Lower leg skin (tissue), 4 donors: Measurements from ENCODE around the gene VPS52. TPM values are rescaled to one million over a fixed set of nuclear protein-coding genes. Genes with fewer than 3 reads are reported as not detected.
A peak's percentile ranks its signal among the peaks of the same experiment; 100 is the strongest.

Experiments used
- DNase-seq, 2 donors: peaks; one replicate each; pipeline ENCODE4 v3.0.0-alpha.2; 2019; ENCODE audit warnings: low spot score in 2 of 2
- H3K4me3 ChIP-seq: fragments of 200-600 bp; sonication (generic); 2 replicates; pipeline ENCODE4 v1.5.1; 2017; ENCODE audit warnings: mild to moderate bottlenecking, low read depth; ENCODE audit not compliant: poor library complexity, severe bottlenecking
- POLR2A ChIP-seq, 2 donors: fragments of 450-650 bp; IDR thresholded peaks; one replicate each; pipeline ENCODE4 v1.6.1; 2016 to 2017; ENCODE audit warnings: antibody characterized with exemption in 2 of 2, mild to moderate bottlenecking in 1 of 2, moderate library complexity in 1 of 2
- WGBS, 2 donors: methylation state at CpG; one replicate each; pipeline ENCODE4 v1.1.5; 2018; 5-methylcytosine and 5-hydroxymethylcytosine counted together
- intact Hi-C: fragments of 100-400 bp; cut with DNase I; formaldehyde crosslinking; loops from one replicate; pipeline ENCODE4 v1.15.0; 2023; ENCODE audit warnings: low total_unique reads
- total RNA-seq, 4 donors: library from RNA; depleted of rRNA; stranded (reverse); fragments of >200 nt; gene quantifications; one replicate each; pipeline ENCODE4 v1.1.0, GENCODE V29; 2016
- TF ChIP-seq, protein P1 (sequence below), 3 donors: fragments of 450-650 bp; IDR thresholded peaks; one replicate each; pipeline ENCODE4 v1.5.1; 2016; ENCODE audit warnings: antibody characterized with exemption in 3 of 3, mild to moderate bottlenecking in 3 of 3, moderate library complexity in 2 of 3

VPS52 gene
- total RNA-seq, 4 donors from 2014 or later = 33.3 to 51.0 (median 44.4) TPM

DNA sequence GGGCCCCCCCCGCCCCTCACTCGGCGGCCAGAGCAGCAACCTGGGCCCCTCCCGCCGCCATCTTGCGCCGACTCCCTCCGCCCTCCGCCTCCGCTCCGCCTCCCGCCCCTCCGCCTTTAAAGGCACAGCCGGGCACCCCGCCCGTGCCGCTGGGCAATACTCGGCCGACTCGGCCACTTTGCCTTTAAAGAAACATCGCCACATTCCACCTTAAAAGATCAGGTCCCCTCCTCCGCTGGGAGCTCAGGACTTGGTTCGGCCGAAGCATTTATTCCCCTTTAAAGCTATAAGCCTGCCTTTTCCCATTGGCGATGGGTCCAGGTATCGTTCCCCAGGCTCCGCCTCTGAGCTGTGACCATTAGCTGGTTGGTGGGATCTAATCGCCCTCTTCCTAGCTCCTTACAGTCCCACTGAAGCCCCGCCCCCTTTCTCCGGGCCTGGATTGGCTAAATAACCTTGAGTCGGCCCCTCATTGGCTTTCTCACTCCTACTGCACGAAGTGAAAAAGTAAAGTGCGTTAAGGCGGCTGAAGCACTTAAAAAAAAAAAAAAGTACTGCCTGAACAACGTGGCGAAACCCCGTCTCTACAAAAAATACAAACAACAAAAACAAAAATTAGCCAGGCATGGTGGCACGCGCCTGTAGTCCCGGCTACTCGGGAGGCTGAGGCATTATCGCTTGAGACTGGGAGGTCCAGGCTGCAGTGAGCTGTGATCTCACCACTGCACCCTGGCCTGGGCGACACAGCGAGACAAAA, 46.2 kb upstream of the VPS52 start, which contains the start of gene ZBTB22:
ZBTB22 (minus strand) TSS at position 76 of the 757 bp plus-strand sequence. CDS start 828 bp downstream, outside the sequence.
- DNase-seq = peak; percentile 99 to 100
- 1% methylated on average over 40 to 41 of the region's 44 CpGs for WGBS, 2 donors
- no peak within 1 kb of the TSS for H3K4me3 ChIP-seq
- intact Hi-C loops = no loop called here
- TF ChIP-seq, protein P1, sequence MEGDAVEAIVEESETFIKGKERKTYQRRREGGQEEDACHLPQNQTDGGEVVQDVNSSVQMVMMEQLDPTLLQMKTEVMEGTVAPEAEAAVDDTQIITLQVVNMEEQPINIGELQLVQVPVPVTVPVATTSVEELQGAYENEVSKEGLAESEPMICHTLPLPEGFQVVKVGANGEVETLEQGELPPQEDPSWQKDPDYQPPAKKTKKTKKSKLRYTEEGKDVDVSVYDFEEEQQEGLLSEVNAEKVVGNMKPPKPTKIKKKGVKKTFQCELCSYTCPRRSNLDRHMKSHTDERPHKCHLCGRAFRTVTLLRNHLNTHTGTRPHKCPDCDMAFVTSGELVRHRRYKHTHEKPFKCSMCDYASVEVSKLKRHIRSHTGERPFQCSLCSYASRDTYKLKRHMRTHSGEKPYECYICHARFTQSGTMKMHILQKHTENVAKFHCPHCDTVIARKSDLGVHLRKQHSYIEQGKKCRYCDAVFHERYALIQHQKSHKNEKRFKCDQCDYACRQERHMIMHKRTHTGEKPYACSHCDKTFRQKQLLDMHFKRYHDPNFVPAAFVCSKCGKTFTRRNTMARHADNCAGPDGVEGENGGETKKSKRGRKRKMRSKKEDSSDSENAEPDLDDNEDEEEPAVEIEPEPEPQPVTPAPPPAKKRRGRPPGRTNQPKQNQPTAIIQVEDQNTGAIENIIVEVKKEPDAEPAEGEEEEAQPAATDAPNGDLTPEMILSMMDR (IDR thresholded peaks at IDR 0.05) = no peak

DNA sequence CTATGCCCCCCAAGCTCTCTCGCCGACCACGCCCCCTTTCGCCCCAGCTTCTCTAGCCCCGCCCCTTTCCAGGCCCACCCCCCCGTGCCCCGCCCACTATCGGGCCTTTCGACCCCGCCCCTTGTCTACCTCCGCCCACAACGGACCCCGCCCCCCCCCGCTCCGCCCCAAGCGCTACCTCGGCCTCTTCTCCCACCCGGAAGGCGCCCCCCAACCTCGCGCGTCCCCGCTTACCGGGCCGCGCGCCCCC, 45.7 kb upstream of the VPS52 start:
- TF ChIP-seq, protein P1 (IDR thresholded peaks at IDR 0.05) = no peak
- no peak for TF ChIP-seq POLR2A (IDR thresholded peaks at IDR 0.05)
- H3K4me3 ChIP-seq = no peak overlapping the region
- 1 to 2% methylated on average over 10 to 16 of the region's 27 CpGs for WGBS, 2 donors
- peak in 1 of 2 donors; percentile 92 for DNase-seq
- intact Hi-C loops = no loop called here

DNA sequence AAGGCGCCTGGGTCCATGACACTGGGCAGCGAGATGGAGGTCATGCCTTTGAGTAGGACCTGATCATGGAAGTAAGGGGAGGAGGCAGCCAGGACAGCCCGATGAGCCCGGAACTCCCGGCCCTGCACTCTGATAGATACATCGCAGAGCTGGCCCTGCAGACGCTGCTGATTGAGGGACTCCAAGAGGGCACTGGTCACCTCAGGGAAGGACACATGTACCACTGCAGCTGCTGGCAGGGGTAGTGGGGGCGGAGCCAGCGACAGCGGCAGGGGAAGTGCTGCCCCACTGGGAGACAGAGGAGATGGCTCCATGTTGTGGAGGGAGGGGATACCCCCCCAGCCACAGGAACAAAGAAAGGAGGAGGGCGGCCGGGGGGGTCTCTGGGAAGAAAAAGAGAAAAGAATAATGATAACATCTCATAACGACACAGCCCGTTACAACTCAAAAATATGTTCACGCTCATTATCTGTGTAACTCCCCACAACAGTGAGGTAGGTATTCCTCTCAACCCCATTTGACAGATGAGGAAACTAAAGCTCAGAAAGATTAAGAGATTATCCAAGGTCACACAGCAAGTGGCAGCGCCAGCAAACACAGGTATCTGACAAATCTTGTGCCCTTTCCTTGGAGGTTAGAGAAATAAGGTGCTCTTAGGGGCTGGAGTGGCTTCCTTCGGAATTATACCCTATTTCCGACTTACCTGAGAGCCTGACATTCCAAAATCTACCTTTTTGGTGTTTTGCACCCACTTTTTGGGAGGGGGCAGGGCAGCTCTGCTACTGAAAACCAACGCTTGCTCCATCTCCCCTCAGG, 45.1 kb upstream of the VPS52 start:
- DNase-seq = no peak

DNA sequence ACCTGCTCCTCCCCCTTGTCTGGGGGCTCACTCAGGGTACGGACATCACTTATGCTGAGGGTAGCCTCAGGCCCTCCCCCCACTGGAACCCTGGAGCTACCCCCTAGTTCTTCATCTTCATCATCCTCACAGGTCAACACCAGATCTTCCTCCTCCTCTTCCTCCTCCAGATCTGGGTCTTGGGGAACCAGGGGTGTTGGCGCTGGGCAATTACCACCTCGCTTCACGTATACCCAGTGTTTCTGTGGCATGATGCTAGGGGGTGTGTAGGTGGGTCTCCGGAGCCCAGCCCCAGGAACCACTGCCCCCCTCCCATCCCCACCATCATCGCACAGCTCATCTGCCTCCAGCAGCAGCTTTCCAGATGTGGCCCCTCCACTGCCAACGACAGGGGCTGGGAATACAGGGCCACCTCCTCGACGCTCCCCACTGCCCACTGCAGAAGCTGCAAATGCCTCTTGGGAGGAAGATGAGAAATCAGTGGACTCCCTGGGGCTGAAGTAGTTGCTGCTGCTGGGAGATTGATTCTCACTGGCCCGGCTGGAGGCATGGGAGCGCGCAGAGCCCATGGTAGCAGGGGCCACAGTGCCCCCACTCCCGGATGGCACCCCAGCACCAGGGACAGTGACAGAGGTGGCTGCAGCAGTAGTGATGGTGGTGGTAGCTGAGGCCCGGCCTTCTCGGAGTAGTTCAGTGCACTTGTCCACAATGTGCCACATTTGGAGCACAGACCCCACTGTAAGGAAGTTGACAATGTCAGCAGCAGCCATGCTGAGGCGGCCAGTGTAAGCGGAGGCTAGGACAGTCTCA, 44.3 kb upstream of the VPS52 start:
- intact Hi-C loops = no loop called here
- TF ChIP-seq POLR2A (IDR thresholded peaks at IDR 0.05) = no peak
- TF ChIP-seq, protein P1 (IDR thresholded peaks at IDR 0.05) = no peak
- no peak overlapping the region for H3K4me3 ChIP-seq
- DNase-seq = no peak
- WGBS, 2 donors = 85 to 88% methylated on average over 17 of the region's 17 CpGs

More for the DNA sequence above, 45.1 kb upstream of the VPS52 start:
- H3K4me3 ChIP-seq = no peak overlapping the region
- intact Hi-C loops = no loop called here
- TF ChIP-seq, protein P1 (IDR thresholded peaks at IDR 0.05) = no peak
- no peak for TF ChIP-seq POLR2A (IDR thresholded peaks at IDR 0.05)
- whole genome bisulfite sequencing, 2 donors = 72 to 78% methylated on average over 19 of the region's 19 CpGs

DNA sequence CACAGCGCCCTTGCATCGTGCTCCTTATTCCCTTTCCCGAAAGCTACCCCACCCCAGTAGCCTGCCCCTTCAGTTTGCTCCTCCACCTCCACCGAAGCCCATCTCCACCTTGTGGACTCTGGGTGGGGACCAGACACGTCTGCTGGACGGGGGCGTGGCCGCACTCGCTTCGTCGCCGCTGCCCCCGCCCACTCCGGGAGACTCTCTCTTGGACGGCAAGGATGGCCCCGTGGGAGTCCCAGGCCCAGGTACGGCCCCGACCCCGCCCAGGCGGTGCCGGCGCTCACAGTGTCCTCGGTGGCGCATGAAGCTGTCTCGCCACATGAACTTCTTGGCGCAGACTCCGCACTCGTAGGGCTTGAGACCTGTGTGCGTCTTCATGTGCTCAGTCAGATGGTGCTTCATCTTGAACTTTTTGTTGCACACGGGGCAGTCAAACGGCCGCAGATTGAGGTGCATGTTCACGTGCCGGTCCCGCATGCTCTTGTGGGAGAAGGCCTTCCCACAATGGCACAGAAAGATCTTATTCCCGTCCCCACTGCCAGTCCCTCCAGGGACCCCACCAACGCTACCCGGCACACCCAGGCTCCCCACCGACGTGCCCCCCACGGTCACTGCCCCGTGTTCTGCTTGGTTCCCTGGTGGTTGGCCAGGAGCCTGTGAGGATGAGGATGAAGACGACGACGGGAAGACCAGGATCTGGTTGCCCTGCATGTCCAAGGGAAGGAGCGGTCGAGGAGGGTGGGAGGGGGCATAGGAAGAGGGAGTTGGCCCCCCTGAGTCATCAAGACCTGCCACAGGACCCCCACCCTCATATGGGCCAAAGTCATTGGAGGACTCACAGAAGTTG, 43.5 kb upstream of the VPS52 start:
- intact Hi-C loops = no loop called here
- no peak overlapping the region for H3K4me3 ChIP-seq
- 31 to 42% methylated on average over 40 to 47 of the region's 47 CpGs for WGBS, 2 donors
- no peak for TF ChIP-seq POLR2A (IDR thresholded peaks at IDR 0.05)
- TF ChIP-seq, protein P1 (IDR thresholded peaks at IDR 0.05) = no peak
- DNase-seq = peak in 1 of 2 donors; percentile 92
